Neuronal stem cell (in vitro differentiated cells): ENCODE results near the gene PRR20C.
"Not testable (repeated sequence)": the region's sequence is repeated elsewhere in the genome, so short reads cannot be mapped to it uniquely, and the experiment has no call there.

Experiments
- DNase-seq: peaks from one replicate; pipeline ENCODE4 v3.0.0-alpha.2; 2013; ENCODE audit warnings: low spot score
- H2AFZ ChIP-seq: one replicate; pipeline ENCODE4 v1.6.1; 2013; ENCODE audit warnings: mild to moderate bottlenecking, low read length, inconsistent platforms
- H2AK5ac ChIP-seq: 2 replicates; pipeline ENCODE4 v1.6.1; 2013; ENCODE audit warnings: low read depth, mild to moderate bottlenecking, inconsistent platforms, low read length, moderate library complexity, mixed read lengths
- H2BK120ac ChIP-seq: 2 replicates; pipeline ENCODE4 v1.6.1; 2013; ENCODE audit warnings: low read depth, mild to moderate bottlenecking, inconsistent platforms, low read length, moderate library complexity, mixed read lengths
- H2BK12ac ChIP-seq: one replicate; pipeline ENCODE4 v1.6.1; 2013; ENCODE audit warnings: low read length, inconsistent platforms
- H2BK15ac ChIP-seq: 2 replicates; pipeline ENCODE4 v1.6.1; 2013; ENCODE audit warnings: mild to moderate bottlenecking, low read length, inconsistent platforms, mixed read lengths
- H2BK5ac ChIP-seq: one replicate; pipeline ENCODE4 v1.6.1; 2013; ENCODE audit warnings: inconsistent platforms, mild to moderate bottlenecking, low read length, moderate library complexity
- H3K14ac ChIP-seq: one replicate; pipeline ENCODE4 v1.6.1; 2013; ENCODE audit warnings: low read length, inconsistent platforms
- H3K18ac ChIP-seq: 2 replicates; pipeline ENCODE4 v1.6.1; 2013; ENCODE audit warnings: low read length, inconsistent platforms
- H3K23ac ChIP-seq: 2 replicates; pipeline ENCODE4 v1.6.1; 2013; ENCODE audit warnings: low read depth, mild to moderate bottlenecking, mixed read lengths, low read length, inconsistent platforms; ENCODE audit not compliant: poor library complexity
- H3K27ac ChIP-seq: replicated peaks from 3 replicates; pipeline ENCODE4 v1.5.1; 2013; ENCODE audit warnings: low read length, inconsistent platforms
- H3K27me3 ChIP-seq, 3 experiments: 2 replicates each; pipeline ENCODE4 v1.6.1; 2013; ENCODE audit warnings: low read length in 3 of 3, mild to moderate bottlenecking in 2 of 3, inconsistent platforms in 1 of 3, low read depth in 1 of 3, mixed read lengths in 1 of 3, moderate library complexity in 1 of 3; ENCODE audit not compliant: control insufficient read depth in 3 of 3, insufficient read depth in 3 of 3
- H3K36me3 ChIP-seq, 2 donors: replicated peaks in 1 of 2; 2 replicates each; pipeline ENCODE4 v1.6.1; 2013; ENCODE audit warnings: low read length in 2 of 2; ENCODE audit not compliant: control insufficient read depth in 2 of 2, insufficient read depth in 2 of 2
- H3K4ac ChIP-seq: 2 replicates; pipeline ENCODE4 v1.6.1; 2013; ENCODE audit warnings: inconsistent platforms, mild to moderate bottlenecking, low read length, moderate library complexity
- H3K4me1 ChIP-seq, 2 donors: 1 replicate in 1 of 2; 2 replicates in 1 of 2; pipeline ENCODE4 v1.6.1; 2013; ENCODE audit warnings: low read length in 2 of 2, low read depth in 1 of 2; ENCODE audit not compliant: control insufficient read depth in 2 of 2, insufficient read depth in 1 of 2
- H3K4me2 ChIP-seq: one replicate; pipeline ENCODE4 v1.6.1; 2013; ENCODE audit warnings: mild to moderate bottlenecking, low read length, inconsistent platforms; ENCODE audit not compliant: insufficient read depth, poor library complexity, severe bottlenecking
- H3K4me3 ChIP-seq, 2 donors: 2 replicates each; pipeline ENCODE4 v1.5.1; 2013; ENCODE audit warnings: low read length in 2 of 2, mild to moderate bottlenecking in 2 of 2, inconsistent platforms in 1 of 2, moderate library complexity in 1 of 2
- H3K79me1 ChIP-seq: one replicate; pipeline ENCODE4 v1.6.1; 2013; ENCODE audit warnings: low read depth, mild to moderate bottlenecking, inconsistent platforms, low read length, moderate library complexity
- H3K9ac ChIP-seq: one replicate; pipeline ENCODE4 v1.6.1; 2013; ENCODE audit warnings: mild to moderate bottlenecking, low read depth, low read length, inconsistent platforms; ENCODE audit not compliant: poor library complexity
- H3K9me3 ChIP-seq, 2 donors: replicated peaks in 1 of 2; 2 replicates each; pipeline versions ENCODE3 to v1.6.1; 2013; ENCODE audit warnings: low read length in 2 of 2, mild to moderate bottlenecking in 2 of 2, inconsistent platforms in 1 of 2, low read depth in 1 of 2, mixed read lengths in 1 of 2, moderate library complexity in 1 of 2; ENCODE audit not compliant: control insufficient read depth in 2 of 2, insufficient read depth in 1 of 2
- H4K8ac ChIP-seq: one replicate; pipeline ENCODE4 v1.6.1; 2013; ENCODE audit warnings: low read depth, mild to moderate bottlenecking, inconsistent platforms, low read length, moderate library complexity
- H4K91ac ChIP-seq: one replicate; pipeline ENCODE4 v1.6.1; 2013; ENCODE audit warnings: low read length, low read depth, mild to moderate bottlenecking, inconsistent platforms; ENCODE audit not compliant: poor library complexity
- WGBS, 2 donors: extraction: QIAGEN DNeasy Blood & Tissue Kit; methylation state at CpG; one replicate each; pipeline ENCODE4 v1.1.7; 2013; ENCODE audit warnings: missing lambda C conversion rate in 2 of 2, mixed read lengths in 1 of 2; ENCODE audit not compliant: insufficient read length in 2 of 2, insufficient replicate concordance in 1 of 2; ENCODE audit errors: extremely low coverage in 2 of 2; 5-methylcytosine and 5-hydroxymethylcytosine counted together

PRR20C gene

DNA sequence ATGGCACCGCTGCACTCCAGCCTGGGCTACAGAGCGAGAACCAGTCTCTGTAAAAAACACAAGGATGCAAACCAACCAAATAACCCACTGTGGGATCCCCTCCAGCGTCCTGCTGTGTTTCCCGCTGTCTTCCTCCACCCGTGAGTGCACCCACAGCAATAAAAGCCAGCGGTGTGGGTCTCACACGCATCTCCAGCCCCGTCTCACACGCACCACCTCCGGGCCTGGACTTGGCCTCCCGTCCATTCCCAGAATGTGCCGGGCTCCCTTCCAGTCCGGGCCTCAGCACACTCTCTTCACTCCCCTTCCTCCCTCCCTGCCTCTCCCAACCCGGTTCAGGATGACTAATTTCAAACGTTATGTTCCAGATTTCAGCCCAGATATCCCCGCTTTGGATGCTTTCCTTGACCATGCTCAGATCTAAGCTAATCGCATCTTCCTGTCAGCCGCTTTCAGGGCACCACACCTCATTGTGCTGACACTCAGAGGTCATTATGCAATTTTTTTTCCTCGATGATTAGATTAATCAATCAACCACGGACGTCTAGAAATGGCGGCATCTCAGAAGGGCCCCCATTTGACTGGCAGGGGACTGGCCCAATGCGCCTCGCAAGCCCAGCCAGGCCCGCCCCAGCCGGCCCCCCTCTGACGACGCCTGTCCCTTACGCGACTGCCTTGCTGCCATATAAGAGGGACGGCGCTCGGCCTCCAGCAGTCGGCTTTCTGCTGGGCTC, 13.5 kb upstream of the PRR20C start, which contains the start of gene PRR20A:
PRR20A (plus strand) TSS at position 684 of the 734 bp plus-strand sequence. CDS start 387 bp downstream, outside the sequence.
- WGBS, 2 donors: no CpG with 5 or more reads among the region's 34 CpGs
- not testable (repeated sequence) for H3K4me3 ChIP-seq, H3K27ac ChIP-seq, H2AFZ ChIP-seq, H3K79me1 ChIP-seq, H2BK5ac ChIP-seq, H3K36me3 ChIP-seq, H2BK12ac ChIP-seq, H3K14ac ChIP-seq, H3K9ac ChIP-seq, H3K23ac ChIP-seq, H4K8ac ChIP-seq, H2AK5ac ChIP-seq, H2BK120ac ChIP-seq, H3K4ac ChIP-seq, H4K91ac ChIP-seq, DNase-seq, H3K9me3 ChIP-seq, H2BK15ac ChIP-seq, H3K18ac ChIP-seq, H3K4me2 ChIP-seq, H3K4me1 ChIP-seq, H3K27me3 ChIP-seq

- not testable (repeated sequence) for H3K4me1 ChIP-seq
- no CpG with 5 or more reads among the region's 22 CpGs for WGBS, 2 donors
Observed at GRCh38 chr13:57147188-57147587, 6.7 kb upstream of the PRR20C start, which contains the start of gene PRR20B. TSS of gene PRR20B (plus strand) at chr13:57147488. CDS start at chr13:57147875, 387 bp downstream.

DNA sequence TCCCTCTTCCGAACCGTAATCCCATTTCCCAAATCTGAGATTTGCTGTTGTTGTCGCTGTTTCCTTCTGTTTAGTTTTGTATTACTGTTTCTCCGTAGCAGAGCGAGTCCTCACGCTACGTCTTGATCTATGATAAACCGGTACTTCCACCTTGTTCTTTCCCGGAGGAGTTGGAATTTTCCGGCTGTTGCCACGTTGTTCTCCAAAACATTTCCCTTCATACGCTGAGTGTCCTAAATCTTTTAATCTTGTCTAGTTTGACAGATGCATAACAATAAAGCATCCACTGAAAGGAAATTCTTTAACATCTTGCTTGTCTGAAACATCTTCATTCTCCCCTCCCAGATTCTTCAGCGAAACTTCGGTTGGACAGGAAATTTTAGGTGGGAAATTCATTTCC, 5.8 kb upstream of the PRR20C start:
- not testable (repeated sequence) for H3K23ac ChIP-seq, DNase-seq, H4K8ac ChIP-seq, H2BK5ac ChIP-seq, H3K27ac ChIP-seq, H3K4me1 ChIP-seq, H3K18ac ChIP-seq, H3K36me3 ChIP-seq, H2BK12ac ChIP-seq, H3K27me3 ChIP-seq, H3K9ac ChIP-seq, H3K9me3 ChIP-seq, H3K4me3 ChIP-seq, H2BK15ac ChIP-seq, H2BK120ac ChIP-seq, H3K79me1 ChIP-seq, H3K4me2 ChIP-seq, H3K4ac ChIP-seq, H4K91ac ChIP-seq, H2AK5ac ChIP-seq, H3K14ac ChIP-seq, H2AFZ ChIP-seq
- no CpG with 5 or more reads among the region's 14 CpGs for WGBS, 2 donors

More at GRCh38 chr13:57147188-57147587, 6.7 kb upstream of the PRR20C start, which contains the start of gene PRR20B:
- not testable (repeated sequence) for H2AFZ ChIP-seq, H2BK12ac ChIP-seq, DNase-seq, H3K4ac ChIP-seq, H3K36me3 ChIP-seq, H3K14ac ChIP-seq, H3K9ac ChIP-seq, H3K23ac ChIP-seq, H3K4me2 ChIP-seq, H3K27ac ChIP-seq, H2BK120ac ChIP-seq, H2BK15ac ChIP-seq, H4K8ac ChIP-seq, H2AK5ac ChIP-seq, H2BK5ac ChIP-seq, H4K91ac ChIP-seq, H3K79me1 ChIP-seq, H3K4me3 ChIP-seq, H3K27me3 ChIP-seq, H3K18ac ChIP-seq, H3K9me3 ChIP-seq

DNA sequence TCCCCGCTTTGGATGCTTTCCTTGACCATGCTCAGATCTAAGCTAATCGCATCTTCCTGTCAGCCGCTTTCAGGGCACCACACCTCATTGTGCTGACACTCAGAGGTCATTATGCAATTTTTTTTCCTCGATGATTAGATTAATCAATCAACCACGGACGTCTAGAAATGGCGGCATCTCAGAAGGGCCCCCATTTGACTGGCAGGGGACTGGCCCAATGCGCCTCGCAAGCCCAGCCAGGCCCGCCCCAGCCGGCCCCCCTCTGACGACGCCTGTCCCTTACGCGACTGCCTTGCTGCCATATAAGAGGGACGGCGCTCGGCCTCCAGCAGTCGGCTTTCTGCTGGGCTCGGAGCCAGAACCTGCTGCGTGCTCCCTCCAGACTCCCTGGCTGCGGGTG, 6.5 kb downstream of the PRR20C start, which contains the start of gene PRR20D:
PRR20D (plus strand) TSS at position 301 of the 400 bp plus-strand sequence. CDS start 387 bp downstream, outside the sequence.
- H2BK15ac ChIP-seq, H4K91ac ChIP-seq, H2AFZ ChIP-seq, H3K23ac ChIP-seq, DNase-seq, H2AK5ac ChIP-seq, H3K4me2 ChIP-seq, H3K79me1 ChIP-seq, H3K9ac ChIP-seq, H2BK120ac ChIP-seq, H3K14ac ChIP-seq, H3K9me3 ChIP-seq, H2BK5ac ChIP-seq, H3K36me3 ChIP-seq, H3K27me3 ChIP-seq, H3K27ac ChIP-seq, H3K4ac ChIP-seq, H2BK12ac ChIP-seq, H3K4me3 ChIP-seq, H3K18ac ChIP-seq, H4K8ac ChIP-seq, H3K4me1 ChIP-seq: not testable (repeated sequence)
- WGBS, 2 donors: no CpG with 5 or more reads among the region's 22 CpGs
